HepG2 (cell line): ENCODE measurements around the gene ZNF792. TPM values are rescaled to one million over a fixed set of nuclear protein-coding genes. Genes with fewer than 3 reads are reported as not detected.
A peak's percentile ranks its signal among the peaks of the same experiment; 100 is the strongest.

Experiments
- GATA4 ChIP-seq: sonication (generic); IDR thresholded peaks from 2 replicates; pipeline ENCODE4 v1.6.1; 2016; ENCODE audit warnings: antibody characterized with exemption, low read depth, borderline replicate concordance
- MAF1 ChIP-seq: sonication (generic); formaldehyde crosslinking; IDR thresholded peaks from 2 replicates; pipeline ENCODE4 v1.5.0; 2020; ENCODE audit warnings: missing genetic modification reagents, borderline replicate concordance
- POGZ ChIP-seq: sonication (generic); formaldehyde crosslinking; IDR thresholded peaks from 2 replicates; pipeline ENCODE4 v1.4.0; 2020; ENCODE audit warnings: mild to moderate bottlenecking, missing genetic modification reagents
- RARA ChIP-seq: IDR thresholded peaks from 2 replicates; pipeline ENCODE4 v1.6.1; 2016; ENCODE audit warnings: missing genetic modification reagents, missing compliant biosample characterization
- TGIF2 ChIP-seq: IDR thresholded peaks from 2 replicates; pipeline ENCODE4 v1.6.1; 2016; ENCODE audit warnings: control low read depth, missing compliant biosample characterization
- ZNF256 ChIP-seq: sonication (generic); formaldehyde crosslinking; conservative IDR thresholded peaks from 2 replicates; pipeline ENCODE4 v1.4.0; 2020; ENCODE audit warnings: missing genetic modification reagents
- ZNF274 ChIP-seq: sonication (generic); formaldehyde crosslinking; IDR thresholded peaks from 2 replicates; pipeline ENCODE4 v1.5.1; 2020; ENCODE audit warnings: mild to moderate bottlenecking, missing genetic modification reagents
- ZNF281 ChIP-seq: sonication (generic); formaldehyde crosslinking; IDR thresholded peaks from 2 replicates; pipeline ENCODE4 v1.4.0; 2020; ENCODE audit warnings: missing genetic modification reagents, borderline replicate concordance
- ZNF746 ChIP-seq: sonication (generic); formaldehyde crosslinking; IDR thresholded peaks from 2 replicates; pipeline ENCODE4 v1.8.0; 2022; ENCODE audit warnings: mild to moderate bottlenecking, missing genetic modification reagents
- ZNF777 ChIP-seq: sonication (generic); formaldehyde crosslinking; IDR thresholded peaks from 2 replicates; pipeline ENCODE4 v1.4.0; 2020; ENCODE audit warnings: missing genetic modification reagents
- ZNF816 ChIP-seq: sonication (generic); formaldehyde crosslinking; IDR thresholded peaks from 2 replicates; pipeline ENCODE4 v1.8.0; 2022; ENCODE audit warnings: missing genetic modification reagents, mild to moderate bottlenecking, borderline replicate concordance
- ZSCAN25 ChIP-seq: sonication (generic); formaldehyde crosslinking; IDR thresholded peaks from 2 replicates; pipeline ENCODE4 v1.8.0; 2022; ENCODE audit warnings: mild to moderate bottlenecking, missing genetic modification reagents
- ZZZ3 ChIP-seq: sonication (generic); formaldehyde crosslinking; IDR thresholded peaks from 2 replicates; pipeline ENCODE4 v1.4.0; 2020; ENCODE audit warnings: missing genetic modification reagents, mild to moderate bottlenecking, borderline replicate concordance
- polyA plus RNA-seq, 8 experiments: library from polyadenylated mRNA; depleted of rRNA in 3 of 8; stranded (reverse) in 7 of 8; unstranded in 1 of 8; fragments of >200 nt; fragmentation: Illumina TruSeq in 4 of 8; extraction: Trizol in 4 of 8; gene quantifications; 2 replicates each; pipeline versions ENCODE4 v1.2.1 to v1.2.3, GENCODE V29; 2011 to 2016; ENCODE audit warnings: low read depth in 4 of 8, missing spikeins in 1 of 8, mixed read lengths in 1 of 8; ENCODE audit not compliant: insufficient read depth in 1 of 8
- total RNA-seq, 5 experiments: library from RNA; depleted of rRNA; stranded (reverse); fragments of >200 nt; fragmentation: Illumina TruSeq; extraction: Trizol; gene quantifications; 2 replicates each; pipeline ENCODE4 v1.2.3, GENCODE V29; 2016; ENCODE audit warnings: low read depth in 1 of 5
- TF ChIP-seq, protein P1 (sequence below), 2 experiments: sonication (generic) in 1 of 2; formaldehyde crosslinking in 1 of 2; IDR thresholded peaks; 2 replicates each; pipeline versions ENCODE4 v1.5.1 to v1.6.1; 2011 to 2020; ENCODE audit warnings: borderline replicate concordance in 1 of 2, low read depth in 1 of 2, low read length in 1 of 2, mild to moderate bottlenecking in 1 of 2, missing genetic modification reagents in 1 of 2, moderate library complexity in 1 of 2
- TF ChIP-seq, protein P2 (sequence below): sonication (generic); formaldehyde crosslinking; IDR thresholded peaks from 2 replicates; pipeline ENCODE4 v1.5.0; 2020; ENCODE audit warnings: mild to moderate bottlenecking, missing genetic modification reagents, borderline replicate concordance

The ZNF792 gene
- total and polyA plus RNA-seq, 2 of the 13 experiments (the other 11 are each of a cell fraction or from before 2014, with no cell fraction given): 5.5 to 11.5 TPM

DNA sequence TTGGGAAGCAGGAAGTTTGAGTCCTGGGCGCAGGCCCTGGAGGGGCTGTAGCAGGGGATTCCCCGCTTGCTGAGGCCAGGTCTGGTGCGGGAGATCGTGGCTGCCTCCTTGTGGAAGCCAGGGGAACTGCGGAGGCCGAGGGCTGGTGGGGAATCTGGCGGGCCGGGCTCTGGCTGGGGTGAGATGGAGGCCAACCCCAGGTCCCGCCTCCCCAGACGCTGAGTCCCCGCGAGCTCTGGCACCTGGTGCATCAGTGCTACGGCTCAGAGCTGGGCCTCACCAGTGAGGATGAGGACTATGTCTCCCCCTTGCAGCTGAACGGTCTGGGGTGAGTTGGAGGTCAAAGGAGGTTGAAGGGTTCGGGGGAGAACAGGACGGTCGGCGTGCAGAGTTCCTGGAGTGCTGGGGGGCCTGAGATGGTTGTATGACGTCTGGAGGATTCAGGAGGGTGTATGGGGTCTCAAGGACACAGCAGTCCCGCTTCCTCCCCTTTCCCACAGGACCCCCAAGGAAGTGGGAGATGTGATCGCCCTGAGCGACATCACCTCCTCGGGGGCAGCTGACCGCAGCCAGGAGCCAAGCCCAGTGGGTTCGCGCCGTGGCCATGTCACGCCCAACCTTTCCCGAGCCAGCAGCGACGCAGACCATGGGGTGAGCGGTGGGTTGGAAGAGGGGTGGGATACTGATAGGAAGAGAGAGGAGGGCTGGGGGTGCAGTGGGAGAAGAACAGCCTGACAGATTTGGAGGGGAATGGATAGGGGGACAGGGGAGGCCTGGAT, 49.2 kb upstream of the ZNF792 start (continued):
- TF ChIP-seq ZNF281 (no peak), GATA4 (no peak), ZNF256 (no peak), ZNF777 (CRISPR knock-in tag) (no peak), POGZ (CRISPR knock-in tag) (0 out of 2 replicates have a peak, but pooled peaks have one; percentile 13), ZZZ3 (CRISPR knock-in tag) (no peak), ZNF746 (CRISPR knock-in tag) (no peak), TGIF2 (CRISPR knock-in tag) (no peak), RARA (CRISPR knock-in tag) (peak; percentile 28; the same call in 1 of the 2 replicates), ZNF816 (CRISPR knock-in tag) (no peak), MAF1 (CRISPR knock-in tag) (0 out of 2 replicates have a peak, but pooled peaks have one; percentile 37), ZNF274 (CRISPR knock-in tag) (0 out of 2 replicates have a peak, but pooled peaks have one; percentile 16), ZSCAN25 (no peak)
- TF ChIP-seq, protein P1, sequence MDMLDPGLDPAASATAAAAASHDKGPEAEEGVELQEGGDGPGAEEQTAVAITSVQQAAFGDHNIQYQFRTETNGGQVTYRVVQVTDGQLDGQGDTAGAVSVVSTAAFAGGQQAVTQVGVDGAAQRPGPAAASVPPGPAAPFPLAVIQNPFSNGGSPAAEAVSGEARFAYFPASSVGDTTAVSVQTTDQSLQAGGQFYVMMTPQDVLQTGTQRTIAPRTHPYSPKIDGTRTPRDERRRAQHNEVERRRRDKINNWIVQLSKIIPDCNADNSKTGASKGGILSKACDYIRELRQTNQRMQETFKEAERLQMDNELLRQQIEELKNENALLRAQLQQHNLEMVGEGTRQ (IDR thresholded peaks at IDR 0.05; ENCODE audit: low read depth, low read length): no peak
- TF ChIP-seq, protein P1 (CRISPR knock-in tag; IDR thresholded peaks at IDR 0.05; ENCODE audit: borderline replicate concordance): no peak
- TF ChIP-seq, protein P2, sequence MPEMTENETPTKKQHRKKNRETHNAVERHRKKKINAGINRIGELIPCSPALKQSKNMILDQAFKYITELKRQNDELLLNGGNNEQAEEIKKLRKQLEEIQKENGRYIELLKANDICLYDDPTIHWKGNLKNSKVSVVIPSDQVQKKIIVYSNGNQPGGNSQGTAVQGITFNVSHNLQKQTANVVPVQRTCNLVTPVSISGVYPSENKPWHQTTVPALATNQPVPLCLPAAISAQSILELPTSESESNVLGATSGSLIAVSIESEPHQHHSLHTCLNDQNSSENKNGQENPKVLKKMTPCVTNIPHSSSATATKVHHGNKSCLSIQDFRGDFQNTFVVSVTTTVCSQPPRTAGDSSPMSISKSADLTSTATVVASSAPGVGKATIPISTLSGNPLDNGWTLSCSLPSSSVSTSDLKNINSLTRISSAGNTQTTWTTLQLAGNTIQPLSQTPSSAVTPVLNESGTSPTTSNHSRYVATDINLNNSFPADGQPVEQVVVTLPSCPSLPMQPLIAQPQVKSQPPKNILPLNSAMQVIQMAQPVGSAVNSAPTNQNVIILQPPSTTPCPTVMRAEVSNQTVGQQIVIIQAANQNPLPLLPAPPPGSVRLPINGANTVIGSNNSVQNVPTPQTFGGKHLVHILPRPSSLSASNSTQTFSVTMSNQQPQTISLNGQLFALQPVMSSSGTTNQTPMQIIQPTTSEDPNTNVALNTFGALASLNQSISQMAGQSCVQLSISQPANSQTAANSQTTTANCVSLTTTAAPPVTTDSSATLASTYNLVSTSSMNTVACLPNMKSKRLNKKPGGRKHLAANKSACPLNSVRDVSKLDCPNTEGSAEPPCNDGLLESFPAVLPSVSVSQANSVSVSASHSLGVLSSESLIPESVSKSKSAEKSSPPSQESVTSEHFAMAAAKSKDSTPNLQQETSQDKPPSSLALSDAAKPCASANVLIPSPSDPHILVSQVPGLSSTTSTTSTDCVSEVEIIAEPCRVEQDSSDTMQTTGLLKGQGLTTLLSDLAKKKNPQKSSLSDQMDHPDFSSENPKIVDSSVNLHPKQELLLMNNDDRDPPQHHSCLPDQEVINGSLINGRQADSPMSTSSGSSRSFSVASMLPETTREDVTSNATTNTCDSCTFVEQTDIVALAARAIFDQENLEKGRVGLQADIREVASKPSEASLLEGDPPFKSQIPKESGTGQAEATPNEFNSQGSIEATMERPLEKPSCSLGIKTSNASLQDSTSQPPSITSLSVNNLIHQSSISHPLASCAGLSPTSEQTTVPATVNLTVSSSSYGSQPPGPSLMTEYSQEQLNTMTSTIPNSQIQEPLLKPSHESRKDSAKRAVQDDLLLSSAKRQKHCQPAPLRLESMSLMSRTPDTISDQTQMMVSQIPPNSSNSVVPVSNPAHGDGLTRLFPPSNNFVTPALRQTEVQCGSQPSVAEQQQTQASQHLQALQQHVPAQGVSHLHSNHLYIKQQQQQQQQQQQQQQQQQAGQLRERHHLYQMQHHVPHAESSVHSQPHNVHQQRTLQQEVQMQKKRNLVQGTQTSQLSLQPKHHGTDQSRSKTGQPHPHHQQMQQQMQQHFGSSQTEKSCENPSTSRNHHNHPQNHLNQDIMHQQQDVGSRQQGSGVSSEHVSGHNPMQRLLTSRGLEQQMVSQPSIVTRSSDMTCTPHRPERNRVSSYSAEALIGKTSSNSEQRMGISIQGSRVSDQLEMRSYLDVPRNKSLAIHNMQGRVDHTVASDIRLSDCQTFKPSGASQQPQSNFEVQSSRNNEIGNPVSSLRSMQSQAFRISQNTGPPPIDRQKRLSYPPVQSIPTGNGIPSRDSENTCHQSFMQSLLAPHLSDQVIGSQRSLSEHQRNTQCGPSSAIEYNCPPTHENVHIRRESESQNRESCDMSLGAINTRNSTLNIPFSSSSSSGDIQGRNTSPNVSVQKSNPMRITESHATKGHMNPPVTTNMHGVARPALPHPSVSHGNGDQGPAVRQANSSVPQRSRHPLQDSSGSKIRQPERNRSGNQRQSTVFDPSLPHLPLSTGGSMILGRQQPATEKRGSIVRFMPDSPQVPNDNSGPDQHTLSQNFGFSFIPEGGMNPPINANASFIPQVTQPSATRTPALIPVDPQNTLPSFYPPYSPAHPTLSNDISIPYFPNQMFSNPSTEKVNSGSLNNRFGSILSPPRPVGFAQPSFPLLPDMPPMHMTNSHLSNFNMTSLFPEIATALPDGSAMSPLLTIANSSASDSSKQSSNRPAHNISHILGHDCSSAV (CRISPR knock-in tag): no peak
